GM21390 (cell line): ENCODE data around the gene CYP8B1.
"Not testable (repeated sequence)": the region's sequence is repeated elsewhere in the genome, so short reads cannot be mapped to it uniquely, and the experiment has no call there.

ENCODE experiments used
- ATAC-seq: cut with Tn5 transposase; IDR thresholded peaks from one replicate; pipeline ENCODE4 v1.9.1; 2021; ENCODE audit not compliant: unreplicated experiment

Gene CYP8B1

DNA sequence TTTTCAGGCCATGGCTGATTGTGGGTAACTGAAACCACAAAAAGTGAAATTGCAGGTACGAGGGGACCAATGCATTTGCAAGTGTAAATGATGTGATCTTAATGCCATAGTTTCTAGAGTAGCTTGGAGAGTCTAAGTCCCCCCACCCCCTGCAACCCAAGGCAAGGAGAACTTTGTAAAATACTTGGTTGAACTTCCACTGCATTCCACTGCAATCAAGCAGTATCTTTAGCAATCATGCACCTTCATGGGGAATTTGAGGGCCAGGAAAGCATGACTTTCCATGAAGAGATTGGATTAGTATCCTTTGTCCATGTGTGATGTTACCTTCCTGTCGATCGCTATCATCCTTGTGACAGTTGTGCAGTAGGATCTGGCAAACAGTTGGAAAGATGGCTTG, 11.4 kb upstream of the CYP8B1 start:
- ATAC-seq: no peak

DNA sequence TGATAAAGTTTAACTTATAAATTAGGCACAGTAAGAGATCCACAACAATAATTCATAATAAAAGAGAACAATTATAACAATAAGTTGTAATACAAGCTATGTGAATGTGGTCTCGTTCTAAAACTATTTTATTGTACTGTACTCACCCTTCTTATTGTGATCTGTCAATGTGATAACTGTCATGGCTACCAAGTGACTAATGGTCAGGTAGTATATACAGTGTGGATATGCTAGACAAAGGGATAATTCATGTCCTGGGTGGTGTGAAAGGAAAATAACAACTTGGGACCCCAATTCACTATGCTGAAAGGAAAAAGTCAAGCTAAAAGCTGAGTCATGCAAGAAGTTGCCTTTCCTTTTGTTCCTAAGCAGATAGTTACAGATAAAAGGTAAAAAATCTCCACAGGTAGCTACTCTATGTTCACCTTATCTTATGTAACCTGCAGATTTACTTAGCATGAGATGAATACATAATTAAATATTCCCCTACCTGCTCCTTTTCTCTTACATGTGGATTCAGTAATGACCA, 10.7 kb upstream of the CYP8B1 start:
- ATAC-seq: no peak

GRCh38 chr3:42884324-42884723, 8.6 kb upstream of the CYP8B1 start:
- no peak for ATAC-seq

GRCh38 chr3:42883251-42883930, 7.7 kb upstream of the CYP8B1 start:
- ATAC-seq: not testable (repeated sequence)

GRCh38 chr3:42880601-42881451, 5.1 kb upstream of the CYP8B1 start:
- ATAC-seq: peak; percentile 98

DNA sequence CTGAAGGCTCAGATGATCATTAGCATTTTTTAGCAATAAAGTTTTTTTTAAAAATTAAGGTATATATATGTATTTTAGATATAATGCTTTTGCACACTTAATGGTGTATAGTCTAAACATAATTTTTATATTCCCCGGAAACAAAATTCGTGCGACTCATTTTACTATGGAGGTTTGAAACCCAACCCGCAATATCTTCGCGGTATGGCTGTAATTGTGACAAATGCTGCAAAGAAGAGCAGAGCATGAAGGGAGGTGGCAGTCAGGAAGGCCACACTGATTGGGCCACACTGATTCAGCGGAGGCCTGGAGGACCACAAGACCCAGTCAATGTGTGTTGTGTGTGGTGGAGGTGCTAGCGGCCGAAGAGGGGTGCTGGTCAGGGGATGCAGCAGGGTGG, 4.5 kb upstream of the CYP8B1 start:
- ATAC-seq: no peak

- no peak for ATAC-seq
Measured at GRCh38 chr3:42877881-42878280, 2.2 kb upstream of the CYP8B1 start.

DNA sequence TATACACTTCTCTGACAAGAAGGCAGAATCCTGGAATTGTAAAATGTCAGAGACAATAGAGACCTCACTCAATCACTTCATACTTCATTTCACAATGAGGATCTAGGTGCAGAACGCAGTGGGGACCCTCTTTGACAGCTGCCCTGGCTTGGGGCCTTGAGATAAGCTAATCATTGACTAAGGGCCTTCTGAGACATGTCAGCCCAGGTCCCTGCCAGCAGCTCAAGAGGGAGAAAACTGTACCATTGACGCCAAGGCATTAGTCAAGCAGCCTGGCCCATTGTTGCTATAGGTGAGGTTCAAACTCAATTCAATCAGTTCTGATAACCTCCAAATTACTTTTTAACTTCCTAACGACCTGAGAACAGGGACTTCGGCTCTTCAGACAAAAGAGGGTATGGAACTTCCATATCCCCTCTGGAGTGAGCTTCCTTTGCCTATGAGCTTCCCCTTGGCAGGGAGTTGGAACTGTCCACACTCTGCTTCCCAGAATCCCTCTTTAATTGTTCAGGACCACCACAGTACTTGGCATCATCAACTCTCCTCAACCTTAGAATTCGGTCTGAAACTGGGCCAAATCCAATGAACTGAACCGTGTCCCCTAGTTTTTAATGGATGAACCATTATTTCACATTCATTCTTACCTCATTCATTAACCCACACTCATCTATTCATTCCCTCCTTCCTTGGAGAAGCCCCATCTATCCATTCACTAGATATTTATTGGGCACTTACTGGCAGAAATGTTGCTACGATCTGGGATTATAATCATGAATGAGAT, 1.5 kb upstream of the CYP8B1 start:
- no peak for ATAC-seq

- ATAC-seq: no peak
Measured at GRCh38 chr3:42876401-42876800, 722 bp upstream of the CYP8B1 start.

DNA sequence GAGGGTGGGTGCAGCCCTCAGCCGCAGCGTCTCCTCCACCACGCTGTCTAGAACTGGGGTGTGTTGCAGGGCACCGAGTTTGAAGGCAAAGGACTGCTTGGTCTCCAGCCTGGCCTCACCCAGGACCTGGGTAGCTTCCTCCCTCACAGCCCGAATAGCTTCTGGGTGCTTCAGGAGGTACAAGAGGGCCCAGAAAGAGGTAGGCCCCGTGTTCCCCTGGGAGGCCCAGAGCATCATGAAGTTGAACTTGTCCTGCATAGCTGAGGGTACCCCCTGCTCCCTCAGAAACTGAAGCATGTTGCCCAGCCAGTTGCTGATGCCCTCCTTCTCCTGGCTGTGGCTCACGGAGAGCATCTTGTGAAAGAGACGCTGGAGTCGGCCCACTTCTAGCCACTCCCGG, 930 bp downstream of the CYP8B1 start:
- no peak for ATAC-seq

GRCh38 chr3:42873221-42873982, 2.3 kb downstream of the CYP8B1 start:
- no peak for ATAC-seq

GRCh38 chr3:42872718-42873117, 3.0 kb downstream of the CYP8B1 start:
- no peak for ATAC-seq

DNA sequence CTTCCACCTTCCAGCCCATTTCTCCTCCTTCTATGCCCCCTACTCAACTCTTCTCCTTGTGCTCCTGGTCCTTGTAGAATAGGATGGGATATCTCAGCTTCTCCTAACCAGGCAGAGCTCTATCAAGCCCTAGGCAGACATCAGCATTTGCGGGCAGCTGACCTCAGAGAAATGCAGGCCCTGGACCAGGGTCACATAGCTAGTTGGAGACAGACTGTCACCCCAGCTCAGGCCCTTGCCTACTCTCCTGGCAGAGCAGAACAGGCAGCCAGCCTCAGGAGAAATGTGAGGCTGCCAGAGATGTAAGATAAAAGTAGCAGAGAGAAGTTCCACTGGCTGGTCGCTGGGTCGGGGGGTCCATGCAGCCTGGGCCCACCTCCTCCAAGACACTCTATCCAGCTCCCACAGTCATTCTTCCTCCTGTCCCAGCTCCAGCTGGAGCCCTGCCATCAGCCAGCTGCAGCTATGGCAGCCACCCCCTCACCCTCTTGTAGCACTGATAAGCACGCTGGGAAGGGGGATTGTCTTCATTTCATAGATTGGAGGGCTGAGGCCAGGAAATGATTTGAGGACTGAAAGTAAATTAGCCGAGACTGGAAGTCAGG, 4.0 kb downstream of the CYP8B1 start:
- ATAC-seq: no peak

DNA sequence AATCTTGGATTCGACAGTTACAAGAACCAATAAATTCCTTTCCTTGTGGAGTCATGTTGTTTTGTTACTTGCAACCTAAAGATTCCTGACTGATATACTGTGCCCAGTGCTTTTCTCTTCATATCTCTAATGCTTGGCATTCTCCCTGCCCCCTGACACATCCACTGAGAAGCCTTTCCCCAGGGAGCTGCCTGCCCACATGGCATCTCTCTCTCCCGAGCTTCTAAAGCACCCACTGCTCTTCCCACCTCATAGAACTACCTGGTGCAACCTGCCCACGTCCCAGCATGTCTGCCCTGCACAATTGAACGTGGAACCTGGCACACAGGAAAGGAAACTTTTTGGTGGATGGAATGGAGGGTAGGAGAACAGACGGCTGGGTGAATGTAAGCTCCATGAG, 6.8 kb downstream of the CYP8B1 start:
- ATAC-seq: no peak

DNA sequence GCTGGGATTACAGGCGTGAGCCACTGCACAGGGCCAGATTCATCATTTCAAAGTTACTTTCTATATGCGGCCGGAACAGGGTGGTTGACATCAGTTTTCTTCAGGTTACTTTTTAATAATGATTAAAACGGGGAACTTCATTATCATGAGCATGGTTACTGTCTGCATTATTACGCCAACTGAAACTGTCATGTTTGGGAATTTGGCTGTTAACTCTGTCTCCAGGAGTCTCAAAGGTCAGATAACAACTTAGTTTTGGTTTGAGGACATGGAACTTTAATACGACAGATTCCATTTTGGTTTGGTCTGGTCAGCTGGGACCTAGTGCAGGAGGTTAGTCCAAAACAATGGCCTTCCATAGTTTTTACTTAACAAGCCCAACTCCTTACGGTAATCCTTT, 8.5 kb downstream of the CYP8B1 start:
- ATAC-seq: no peak

- no peak for ATAC-seq
Measured at GRCh38 chr3:42865256-42865655, 10.4 kb downstream of the CYP8B1 start.

GRCh38 chr3:42864321-42864950, 11.2 kb downstream of the CYP8B1 start:
- ATAC-seq: no peak

- ATAC-seq: no peak
Measured at GRCh38 chr3:42856544-42856943, 19.1 kb downstream of the CYP8B1 start.

GRCh38 chr3:42855547-42856380, 19.9 kb downstream of the CYP8B1 start:
- no peak for ATAC-seq
